H1 (cell line): ENCODE data around the gene ACAD11. TPM values are rescaled to one million over a fixed set of nuclear protein-coding genes. Genes with fewer than 3 reads are reported as not detected.

ENCODE experiments used
- CTCF ChIA-PET: fragments of 300-600 bp; sonication (Branson Sonifier 250); formaldehyde crosslinking; loops from one replicate; lab custom pipeline; 2021; ENCODE audit not compliant: partially characterized antibody; lab: Charles Lee
- POLR2A ChIA-PET: fragments of 300-600 bp; sonication (Branson Sonifier 250); formaldehyde crosslinking; loops from one replicate; lab custom pipeline; 2021; ENCODE audit warnings: inconsistent platforms; ENCODE audit not compliant: partially characterized antibody; lab: Charles Lee
- DNase-seq, 2 experiments: peaks; one replicate each; pipeline versions ENCODE4 v3.0.0 to v3.0.0-alpha.2; 2010 to 2022; ENCODE audit warnings: low spot score in 2 of 2, low read depth in 1 of 2, mixed read lengths in 1 of 2
- FAIRE-seq: peaks from 2 replicates; lab custom pipeline; 2011; peaks lifted over from hg19 to GRCh38; lab: Jason Lieb, UNC
- H2AFZ ChIP-seq: 2 replicates; pipeline ENCODE4 v1.8.1; 2012; ENCODE audit warnings: low read length, inconsistent platforms
- H2AK5ac ChIP-seq: 2 replicates; pipeline ENCODE4 v1.6.1; 2013; ENCODE audit warnings: low read depth, low read length
- H2BK120ac ChIP-seq: replicated peaks from 2 replicates; pipeline ENCODE3; 2013; ENCODE audit warnings: low read depth, low read length, inconsistent platforms
- H2BK12ac ChIP-seq: 2 replicates; pipeline ENCODE4 v1.6.1; 2013; ENCODE audit warnings: low read depth, low read length
- H2BK15ac ChIP-seq: 2 replicates; pipeline ENCODE4 v1.6.1; 2013; ENCODE audit warnings: low read length
- H2BK20ac ChIP-seq: 2 replicates; pipeline ENCODE4 v1.6.1; 2013; ENCODE audit warnings: low read length
- H2BK5ac ChIP-seq: 2 replicates; pipeline ENCODE4 v1.6.1; 2013; ENCODE audit warnings: low read depth, low read length
- H3K14ac ChIP-seq: 2 replicates; pipeline ENCODE4 v1.6.1; 2013; ENCODE audit warnings: inconsistent platforms; ENCODE audit not compliant: insufficient read length
- H3K18ac ChIP-seq: 2 replicates; pipeline ENCODE4 v1.6.1; 2013; ENCODE audit warnings: low read length; ENCODE audit errors: extremely low read depth
- H3K23ac ChIP-seq: 2 replicates; pipeline ENCODE4 v1.6.1; 2013; ENCODE audit warnings: inconsistent platforms; ENCODE audit not compliant: insufficient read length
- H3K23me2 ChIP-seq: 2 replicates; pipeline ENCODE4 v1.6.1; 2013; ENCODE audit warnings: low read depth, low read length
- H3K27ac ChIP-seq: 2 replicates; pipeline ENCODE4 v1.6.1; 2011; ENCODE audit warnings: low read depth, low read length, inconsistent platforms
- H3K27me3 ChIP-seq, 4 experiments: replicated peaks in 1 of 4; 1 replicate in 1 of 4; 2 replicates in 3 of 4; pipeline versions ENCODE4 v1.6.1 to v1.8.1; 2011 to 2013; ENCODE audit warnings: low read length in 3 of 4, mild to moderate bottlenecking in 3 of 4, inconsistent platforms in 2 of 4, mixed read lengths in 2 of 4, moderate library complexity in 1 of 4; ENCODE audit not compliant: control insufficient read depth in 3 of 4, insufficient read depth in 3 of 4; ENCODE audit errors: extremely low read depth in 1 of 4
- H3K36me3 ChIP-seq, 4 experiments: 2 replicates each; pipeline versions ENCODE4 v1.6.1 to v1.8.1; 2011 to 2013; ENCODE audit warnings: mild to moderate bottlenecking in 4 of 4, low read length in 3 of 4, moderate library complexity in 2 of 4, control low read depth in 1 of 4, inconsistent platforms in 1 of 4; ENCODE audit not compliant: insufficient read depth in 4 of 4, control insufficient read depth in 2 of 4
- H3K4ac ChIP-seq: replicated peaks from 2 replicates; pipeline ENCODE3; 2013; ENCODE audit warnings: low read length, low read depth, mixed read lengths, inconsistent platforms; ENCODE audit not compliant: insufficient read length
- H3K4me1 ChIP-seq, 4 experiments: replicated peaks in 1 of 4; 1 replicate in 1 of 4; 2 replicates in 3 of 4; pipeline versions ENCODE4 v1.6.1 to v1.8.1; 2011 to 2013; ENCODE audit warnings: low read length in 3 of 4, inconsistent platforms in 2 of 4, mixed read lengths in 1 of 4; ENCODE audit not compliant: insufficient read depth in 4 of 4, control insufficient read depth in 3 of 4
- H3K4me2 ChIP-seq, 2 experiments: 2 replicates each; pipeline versions ENCODE4 v1.6.1 to v1.8.1; 2011 to 2013; ENCODE audit warnings: low read depth in 2 of 2, low read length in 2 of 2, control low read depth in 1 of 2, inconsistent platforms in 1 of 2, mild to moderate bottlenecking in 1 of 2; ENCODE audit not compliant: insufficient read depth in 1 of 2
- H3K4me3 ChIP-seq, 4 experiments: fragments of 200-600, 300-600 bp in 1 of 4; sonication (generic), shearing (Covaris generic), sonication (Bioruptor Twin) in 1 of 4; 2 replicates each; pipeline versions ENCODE4 v1.5.1 to v1.8.1; 2011 to 2016; ENCODE audit warnings: low read length in 4 of 4, low read depth in 3 of 4, control low read depth in 2 of 4, inconsistent platforms in 2 of 4, mild to moderate bottlenecking in 2 of 4, mixed read lengths in 1 of 4, moderate library complexity in 1 of 4; ENCODE audit not compliant: insufficient read depth in 2 of 4; ENCODE audit errors: extremely low read depth in 1 of 4
- H3K56ac ChIP-seq: replicated peaks from 2 replicates; pipeline ENCODE3; 2013; ENCODE audit warnings: low read depth, mild to moderate bottlenecking, mixed read lengths, low read length, inconsistent platforms; ENCODE audit not compliant: insufficient read length
- H3K79me1 ChIP-seq: 2 replicates; pipeline ENCODE4 v1.6.1; 2013; ENCODE audit warnings: low read depth, low read length, control low read depth
- H3K79me2 ChIP-seq, 2 experiments: 2 replicates each; pipeline versions ENCODE4 v1.6.1 to v1.8.1; 2012 to 2013; ENCODE audit warnings: low read length in 2 of 2, mild to moderate bottlenecking in 2 of 2, inconsistent platforms in 1 of 2; ENCODE audit not compliant: insufficient read depth in 2 of 2, control insufficient read depth in 1 of 2
- H3K9ac ChIP-seq, 4 experiments: replicated peaks in 1 of 4; 1 replicate in 1 of 4; 2 replicates in 3 of 4; pipeline versions ENCODE4 v1.6.1 to v1.8.1; 2011 to 2013; ENCODE audit warnings: low read depth in 3 of 4, low read length in 3 of 4, control low read depth in 2 of 4, mild to moderate bottlenecking in 2 of 4, moderate library complexity in 2 of 4, inconsistent platforms in 1 of 4; ENCODE audit errors: extremely low read depth in 1 of 4
- H3K9me3 ChIP-seq, 2 experiments: 2 replicates each; pipeline versions ENCODE4 v1.6.1 to v1.8.1; 2012 to 2013; ENCODE audit warnings: mild to moderate bottlenecking in 2 of 2, moderate library complexity in 2 of 2, control low read depth in 1 of 2, inconsistent platforms in 1 of 2, low read depth in 1 of 2, low read length in 1 of 2, mixed read lengths in 1 of 2; ENCODE audit not compliant: insufficient read depth in 2 of 2
- H4K20me1 ChIP-seq, 2 experiments: replicated peaks in 1 of 2; 2 replicates each; pipeline versions ENCODE3 to v1.8.1; 2011 to 2013; ENCODE audit warnings: inconsistent platforms in 2 of 2, low read length in 2 of 2, mild to moderate bottlenecking in 1 of 2; ENCODE audit not compliant: insufficient read depth in 2 of 2, control insufficient read depth in 1 of 2
- H4K5ac ChIP-seq: 2 replicates; pipeline ENCODE4 v1.6.1; 2013; ENCODE audit warnings: low read length, low read depth, mixed read lengths, inconsistent platforms; ENCODE audit not compliant: insufficient read length
- H4K8ac ChIP-seq: 2 replicates; pipeline ENCODE4 v1.8.0; 2013; ENCODE audit warnings: mild to moderate bottlenecking, moderate library complexity, low read length, inconsistent platforms; ENCODE audit not compliant: insufficient read depth; ENCODE audit errors: extremely low read depth
- H4K91ac ChIP-seq: replicated peaks from 2 replicates; pipeline ENCODE3; 2013; ENCODE audit warnings: low read length, mixed read lengths, inconsistent platforms; ENCODE audit not compliant: insufficient read length
- BACH1 ChIP-seq: IDR thresholded peaks from 2 replicates; pipeline ENCODE4 v1.6.1; 2012; ENCODE audit warnings: low read length, improper control_type of control experiment
- CHD2 ChIP-seq: IDR thresholded peaks from 2 replicates; pipeline ENCODE4 v1.6.1; 2012; ENCODE audit warnings: low read length, improper control_type of control experiment
- POLR2AphosphoS5 ChIP-seq: IDR thresholded peaks from 2 replicates; pipeline ENCODE4 v1.6.1; 2011; ENCODE audit warnings: low read depth, low read length
- SUZ12 ChIP-seq: fragments of 200-600 bp; sonication (generic); IDR thresholded peaks from 2 replicates; pipeline ENCODE4 v1.6.1; 2012; ENCODE audit warnings: mild to moderate bottlenecking, inconsistent platforms, low read length, moderate library complexity, mixed read lengths
- TAF1 ChIP-seq: IDR thresholded peaks from 2 replicates; pipeline ENCODE4 v1.6.1; 2011; ENCODE audit warnings: mild to moderate bottlenecking, low read depth, low read length
- TCF12 ChIP-seq: IDR thresholded peaks from 2 replicates; pipeline ENCODE4 v1.6.1; 2011; ENCODE audit warnings: low read depth, mild to moderate bottlenecking, low read length
- WGBS, 2 experiments: shearing (Covaris generic) in 1 of 2; methylation state at CpG; one replicate each; pipeline versions ENCODE4 v1.1.6 to v1.1.7; 2013 to 2015; ENCODE audit warnings: low lambda C conversion rate in 2 of 2, mixed read lengths in 2 of 2, inconsistent platforms in 1 of 2, low coverage in 1 of 2, missing lambda C conversion rate in 1 of 2; ENCODE audit not compliant: insufficient replicate concordance in 2 of 2, insufficient coverage in 1 of 2, insufficient read length in 1 of 2; ENCODE audit errors: extremely low coverage in 1 of 2, missing lambda C conversion rate in 1 of 2; 5-methylcytosine and 5-hydroxymethylcytosine counted together
- polyA plus RNA-seq, 7 experiments: library from polyadenylated mRNA; depleted of rRNA in 3 of 7; stranded (reverse) in 5 of 7; unstranded in 2 of 7; fragments of >200 nt in 5 of 7; fragments of 200-250 nt in 2 of 7; gene quantifications; 1 replicate in 5 of 7; 2 replicates in 1 of 7; 4 replicates in 1 of 7; pipeline versions ENCODE4 v1.2.1 to v1.2.3, GENCODE V29; 2011 to 2013; ENCODE audit warnings: missing spikeins in 2 of 7, mixed read lengths in 2 of 7
- total RNA-seq: library from RNA; stranded (reverse); fragmentation: NEBNext Ultra II Directional; extraction: Animal tissue kit (Norgen Biotek cat#: 25700); gene quantifications from 2 replicates; pipeline ENCODE4 v1.2.1, GENCODE V29; 2021

The ACAD11 gene
- total and polyA plus RNA-seq, 2 of the 8 experiments (the other 6 are each of a cell fraction or from before 2014, with no cell fraction given) = 5.5 to 11.0 TPM

- no peaks in the 10 kb centered on the region for H3K27me3 ChIP-seq
- no peaks in the 10 kb centered on the region for H3K79me1 ChIP-seq
- no peaks in the 10 kb centered on the region for H3K4me1 ChIP-seq
- TF ChIP-seq POLR2AphosphoS5 (no peak), SUZ12 (no peak), CHD2 (no peak), TCF12 (no peak), TAF1 (no peak), BACH1 (no peak)
- TF ChIP-seq, all 59 proteins: peak for 0
- FAIRE-seq (no peak), DNase-seq (no peak)
- Histone ChIP-seq H3K36me3 (no peaks in the 10 kb centered on the region; a peak in 1 of 8 replicates), H3K56ac (no peak overlapping the region), H3K4me3 (no peak overlapping the region), H2BK5ac (no peak overlapping the region), H3K9ac (no peak overlapping the region), H3K23me2 (no peaks in the 10 kb centered on the region), H2BK120ac (no peak overlapping the region), H2BK20ac (no peak overlapping the region), H2BK15ac (no peak overlapping the region), H2AFZ (no peak overlapping the region), H3K4me2 (no peak overlapping the region), H4K20me1 (peaks cover 0 to 2% of the 10 kb centered on the region in 2 experiments), H2BK12ac (no peak overlapping the region), H3K18ac (no peak overlapping the region), H3K79me2 (no peaks in the 10 kb centered on the region), H3K14ac (no peak overlapping the region), H2AK5ac (no peak overlapping the region), H4K8ac (no peak overlapping the region), H3K27ac (no peak overlapping the region), H4K5ac (no peak overlapping the region), H3K23ac (no peak overlapping the region), H4K91ac (no peak overlapping the region), H3K9me3 (no peaks in the 10 kb centered on the region; a peak in 1 of 4 replicates), H3K4ac (no peak overlapping the region)
- CTCF ChIA-PET = interaction anchor here (1.4 to 10.2 kb wide), 3 partner anchors 10 to 94 kb away, joined by 3 to 102 read pairs (median 3); no protein-coding TSS in a partner anchor
- WGBS, 2 experiments = 95% methylated on average over 3 of the region's 3 CpGs; no CpG with 5 or more reads in 1 of the 2 experiments
- POLR2A ChIA-PET = no interaction called here
Observed at GRCh38 chr3:132545471-132545870, 114.1 kb downstream of the ACAD11 start.
